Measurements from ENCODE around the gene UTP14C.
"Not testable (repeated sequence)": the region's sequence is repeated elsewhere in the genome, so short reads cannot be mapped to it uniquely, and the experiment has no call there.

The UTP14C gene

GRCh38 chr13:51981355-51981754, 43.1 kb upstream of the UTP14C start:
- Histone ChIP-seq H3K79me2 (ENCODE audit: control insufficient read depth, low read length) (no peaks in the 10 kb centered on the region), H3K36me3 (ENCODE audit: control insufficient read depth, low read length) (no peaks in the 10 kb centered on the region), H3K4me1 (ENCODE audit: control insufficient read depth, low read length) (no peaks in the 10 kb centered on the region), H3K9me3 (ENCODE audit: control insufficient read depth, insufficient read depth, low read length) (no peaks in the 10 kb centered on the region), H3K27me3 (ENCODE audit: control insufficient read depth, low read length) (no peaks in the 10 kb centered on the region; the same call in 1 of the 2 replicates), H3F3A (ENCODE audit: control insufficient read depth, insufficient read depth) (no peaks in the 10 kb centered on the region), H4K20me1 (ENCODE audit: control insufficient read depth, insufficient read depth, low read depth, low read length) (no peaks in the 10 kb centered on the region), H3K4me2 (ENCODE audit: low read length) (no peak overlapping the region), H3K27ac (ENCODE audit: low read depth, low read length) (no peak overlapping the region), H3K9me2 (replicated peaks; ENCODE audit: control insufficient read depth, low read length) (no peaks in the 10 kb centered on the region), H3K4me3 (ENCODE audit: low read length) (no peak overlapping the region)
- no peak for TF ChIP-seq CTCF (IDR thresholded peaks at IDR 0.05; ENCODE audit: low read depth, low read length, poor library complexity, severe bottlenecking)
- TF ChIP-seq EZH2phosphoT487 (IDR thresholded peaks at IDR 0.05; ENCODE audit: borderline replicate concordance, low read length) = no peak

GRCh38 chr13:51983292-51983691, 41.2 kb upstream of the UTP14C start:
- not testable (repeated sequence) for H3K9me2 ChIP-seq (replicated peaks; ENCODE audit: control insufficient read depth, low read length); H3K9me3 ChIP-seq (ENCODE audit: control insufficient read depth, insufficient read depth, low read length); H3K4me1 ChIP-seq (ENCODE audit: control insufficient read depth, low read length); H3K79me2 ChIP-seq (ENCODE audit: control insufficient read depth, low read length); H3K36me3 ChIP-seq (ENCODE audit: control insufficient read depth, low read length); H3K27ac ChIP-seq (ENCODE audit: low read depth, low read length); H3F3A ChIP-seq (ENCODE audit: control insufficient read depth, insufficient read depth); H3K27me3 ChIP-seq (ENCODE audit: control insufficient read depth, low read length); H3K4me2 ChIP-seq (ENCODE audit: low read length); H3K4me3 ChIP-seq (ENCODE audit: low read length); H4K20me1 ChIP-seq (ENCODE audit: control insufficient read depth, insufficient read depth, low read depth, low read length)

- not testable (repeated sequence) for H3K27ac ChIP-seq (ENCODE audit: low read depth, low read length); H3F3A ChIP-seq (ENCODE audit: control insufficient read depth, insufficient read depth); H3K27me3 ChIP-seq (ENCODE audit: control insufficient read depth, low read length); H4K20me1 ChIP-seq (ENCODE audit: control insufficient read depth, insufficient read depth, low read depth, low read length); H3K4me1 ChIP-seq (ENCODE audit: control insufficient read depth, low read length); H3K9me2 ChIP-seq (replicated peaks; ENCODE audit: control insufficient read depth, low read length); H3K4me3 ChIP-seq (ENCODE audit: low read length); H3K79me2 ChIP-seq (ENCODE audit: control insufficient read depth, low read length); H3K36me3 ChIP-seq (ENCODE audit: control insufficient read depth, low read length); H3K9me3 ChIP-seq (ENCODE audit: control insufficient read depth, insufficient read depth, low read length); H3K4me2 ChIP-seq (ENCODE audit: low read length)
These were observed 39.6 kb upstream of the UTP14C start for GRCh38 chr13:51984904-51985303.

GRCh38 chr13:51988988-51989618, 35.4 kb upstream of the UTP14C start:
- Histone ChIP-seq H3K79me2 (ENCODE audit: control insufficient read depth, low read length) (no peaks in the 10 kb centered on the region), H3K36me3 (ENCODE audit: control insufficient read depth, low read length) (no peaks in the 10 kb centered on the region), H3F3A (ENCODE audit: control insufficient read depth, insufficient read depth) (no peaks in the 10 kb centered on the region), H3K27me3 (ENCODE audit: control insufficient read depth, low read length) (peaks cover 9% of the 10 kb centered on the region; the same call in 1 of the 2 replicates), H3K4me1 (ENCODE audit: control insufficient read depth, low read length) (no peaks in the 10 kb centered on the region), H4K20me1 (ENCODE audit: control insufficient read depth, insufficient read depth, low read depth, low read length) (no peaks in the 10 kb centered on the region), H3K9me3 (ENCODE audit: control insufficient read depth, insufficient read depth, low read length) (no peaks in the 10 kb centered on the region), H3K4me3 (ENCODE audit: low read length) (no peak overlapping the region), H3K9me2 (replicated peaks; ENCODE audit: control insufficient read depth, low read length) (no peaks in the 10 kb centered on the region), H3K4me2 (ENCODE audit: low read length) (no peak overlapping the region), H3K27ac (ENCODE audit: low read depth, low read length) (no peak overlapping the region)
- TF ChIP-seq CTCF (IDR thresholded peaks at IDR 0.05; ENCODE audit: low read depth, low read length, poor library complexity, severe bottlenecking) (no peak), EZH2phosphoT487 (IDR thresholded peaks at IDR 0.05; ENCODE audit: borderline replicate concordance, low read length) (no peak)
